ENCODE results near the gene LHX6. TPM values are rescaled to one million over a fixed set of nuclear protein-coding genes. Genes with fewer than 3 reads are reported as not detected.

Gene LHX6
- polyA plus RNA-seq, 1 donor: 5.1 TPM

Other genes starting within 250 kb of the LHX6 start
- gene TTLL11, start 135.6 kb downstream of the LHX6 start, polyA plus RNA-seq (ENCODE audit: insufficient read length): 30.4 TPM
- gene NDUFA8, start 69.2 kb downstream of the LHX6 start, polyA plus RNA-seq (ENCODE audit: insufficient read length): 57.4 TPM
- gene MORN5, start 69.0 kb downstream of the LHX6 start, polyA plus RNA-seq (ENCODE audit: insufficient read length): not detected
- gene RBM18, start 35.9 kb upstream of the LHX6 start, polyA plus RNA-seq (ENCODE audit: insufficient read length): 29.9 TPM
- gene MRRF, start 35.9 kb upstream of the LHX6 start, polyA plus RNA-seq (ENCODE audit: insufficient read length): 29.1 TPM
- 4.5 TPM for gene PTGS1, start 142.1 kb upstream of the LHX6 start, polyA plus RNA-seq (ENCODE audit: insufficient read length)
- not detected for gene OR1J1, start 249.0 kb upstream of the LHX6 start, polyA plus RNA-seq (ENCODE audit: insufficient read length)

Data from forelimb muscle (tissue), 1 donor.